Right kidney (tissue), 1 donor: ENCODE data around the gene CACNA1C.

Source experiments
- DNase-seq: peaks from one replicate; pipeline ENCODE4 v3.0.0-alpha.2; 2016

CACNA1C gene

DNA sequence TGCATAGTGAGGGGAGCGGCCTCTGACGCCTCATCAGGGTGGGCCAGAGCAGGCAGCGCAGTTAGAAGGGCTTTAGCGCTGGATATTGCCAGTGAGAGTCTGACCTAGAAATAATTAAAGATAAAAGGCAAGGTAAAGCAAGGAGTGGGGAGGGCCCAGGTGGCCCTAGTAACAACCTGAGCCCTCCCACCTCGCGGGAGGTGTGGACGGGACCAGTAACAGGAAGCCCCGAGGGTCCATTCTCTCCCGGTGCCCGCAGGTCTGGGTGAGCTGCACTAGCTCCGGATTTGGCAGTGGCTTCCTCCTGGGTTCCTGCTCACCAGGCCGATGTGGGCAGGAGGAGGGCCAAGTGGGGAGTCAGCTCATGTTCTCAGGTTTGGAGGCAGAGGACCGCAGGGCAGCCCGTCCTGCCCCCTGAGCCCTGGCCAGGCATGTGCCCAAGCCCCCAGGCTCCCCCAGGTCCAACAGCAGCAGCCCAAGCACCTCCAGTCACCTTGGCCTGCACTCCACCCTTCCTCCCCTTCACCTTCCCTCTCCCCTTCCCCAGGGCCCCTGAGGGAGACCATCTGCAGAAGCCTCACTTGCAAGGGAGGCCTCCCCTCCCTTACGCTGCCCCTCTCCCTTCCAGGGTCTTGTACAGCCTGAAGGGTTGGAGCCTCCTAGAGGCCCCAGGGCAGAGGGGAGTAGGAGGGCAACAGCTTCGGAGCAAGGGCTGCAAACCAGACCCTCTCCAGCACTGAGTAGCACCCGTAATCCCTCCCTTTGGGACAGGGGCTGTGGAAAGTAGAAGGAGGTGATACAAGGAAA, 597.7 kb downstream of the CACNA1C start:
- DNase-seq, result no peak

DNA sequence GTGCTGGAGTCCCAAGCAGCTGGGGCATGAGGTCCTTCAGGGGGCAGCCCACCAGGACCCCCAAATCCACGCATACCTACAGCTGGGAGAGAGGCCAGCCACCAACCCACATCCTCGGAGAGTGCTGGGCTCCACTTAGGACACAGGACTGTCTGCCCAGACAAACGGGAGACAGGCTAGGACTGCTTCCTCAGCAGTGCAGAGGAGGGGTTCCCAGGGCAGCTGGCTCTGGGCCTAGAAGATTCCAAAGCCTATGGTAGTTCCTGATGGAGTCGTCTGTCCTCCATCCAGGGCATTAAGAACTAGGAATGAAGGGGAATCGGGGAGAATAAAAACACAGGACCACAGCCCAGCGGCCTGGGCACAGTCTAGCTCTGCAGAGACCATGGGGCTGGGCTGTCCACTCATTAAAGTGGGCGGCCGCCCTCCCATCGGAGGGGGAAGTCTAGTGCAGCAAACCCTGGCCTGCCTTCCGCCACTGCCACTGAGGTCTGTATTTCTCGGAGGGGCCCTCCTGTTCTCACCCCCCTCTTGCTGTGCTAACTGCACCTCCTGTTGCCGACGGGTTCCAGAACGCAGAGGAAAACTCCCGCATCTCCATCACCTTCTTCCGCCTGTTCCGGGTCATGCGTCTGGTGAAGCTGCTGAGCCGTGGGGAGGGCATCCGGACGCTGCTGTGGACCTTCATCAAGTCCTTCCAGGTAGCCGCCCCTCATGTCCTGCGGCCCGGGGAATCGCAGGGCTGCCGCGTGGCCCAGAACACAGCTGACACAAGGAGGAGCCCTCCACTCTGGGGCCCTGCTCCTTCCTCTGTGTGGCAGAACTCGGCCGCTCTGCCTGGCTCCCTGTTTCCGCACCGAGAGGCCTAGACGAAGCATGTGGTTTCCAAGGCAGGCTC, 598.5 kb downstream of the CACNA1C start:
- DNase-seq, result no peak

DNA sequence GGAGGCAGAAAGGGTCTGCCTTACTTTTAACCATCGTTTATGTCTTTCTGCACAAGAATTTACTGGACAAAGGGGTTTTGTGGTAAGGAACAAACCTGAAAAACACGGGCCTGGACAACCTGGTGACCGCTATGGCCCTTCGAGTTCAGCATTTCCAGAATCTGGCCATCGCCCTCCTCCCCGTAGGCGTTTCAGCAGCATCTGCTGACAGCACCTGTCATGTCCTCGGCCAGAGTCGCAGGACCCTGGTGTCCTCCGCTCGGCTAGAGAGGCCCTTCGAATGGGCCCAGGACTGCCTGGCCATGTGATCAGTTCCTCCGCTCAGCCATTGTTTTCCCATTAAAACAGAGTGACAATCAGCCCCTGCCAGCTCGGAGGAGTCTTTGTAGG, 599.2 kb downstream of the CACNA1C start:
- DNase-seq, result no peak

DNA sequence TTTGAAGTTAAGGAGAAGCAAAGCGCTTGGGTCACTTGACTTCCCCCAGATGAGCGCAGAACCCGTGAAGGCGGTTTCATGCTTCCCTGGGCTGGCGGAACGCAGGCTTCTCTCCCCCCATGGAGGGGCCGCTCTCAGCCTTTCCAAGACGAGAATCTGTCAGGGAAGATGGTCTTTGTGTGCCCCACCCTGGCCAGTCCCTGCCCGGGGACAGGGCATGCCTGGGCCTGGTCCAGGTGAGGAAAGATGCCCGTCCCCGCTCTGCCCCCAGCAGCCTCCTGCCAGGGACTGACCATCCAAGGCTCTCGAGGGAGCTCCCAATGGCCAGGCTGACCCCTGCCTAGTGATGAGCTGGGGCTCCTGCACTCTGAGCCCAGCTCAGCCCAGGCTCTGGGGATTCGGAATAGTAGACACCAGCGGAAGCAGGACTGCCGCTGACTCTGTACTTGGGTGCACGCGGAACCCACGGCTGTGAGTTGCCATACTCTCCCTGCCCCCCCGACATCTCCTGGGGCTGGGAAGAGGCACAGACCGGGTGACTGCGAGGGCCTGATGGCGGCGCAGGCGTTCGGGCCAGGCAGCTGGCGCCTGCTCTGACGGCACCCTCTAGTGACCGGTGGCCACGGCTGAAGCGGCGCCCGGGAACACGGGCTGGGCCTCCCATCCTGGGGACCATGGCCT, 599.8 kb downstream of the CACNA1C start:
- no peak for DNase-seq

DNA sequence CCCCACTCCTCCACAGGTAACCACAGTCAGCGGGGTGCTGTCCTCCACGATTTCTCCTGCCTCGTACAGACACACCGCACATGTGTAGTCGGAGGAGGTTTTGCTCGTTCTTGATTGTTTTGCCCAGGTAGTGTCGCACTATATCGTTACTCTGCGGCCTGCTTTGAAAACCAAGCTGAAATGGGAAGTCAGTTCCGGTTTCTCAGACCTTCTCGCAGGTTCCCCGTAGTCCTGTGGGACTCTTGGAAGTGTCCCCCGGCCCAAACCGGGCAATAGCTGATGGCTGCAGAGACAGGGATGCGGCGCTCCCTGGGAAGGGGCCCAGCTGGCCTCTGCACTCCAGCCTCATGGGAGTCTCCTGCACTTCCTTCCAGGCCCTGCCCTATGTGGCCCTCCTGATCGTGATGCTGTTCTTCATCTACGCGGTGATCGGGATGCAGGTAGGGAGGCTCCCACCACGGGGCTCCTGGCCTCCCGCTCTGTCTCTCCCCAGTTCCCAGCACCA, 600.7 kb downstream of the CACNA1C start:
- no peak for DNase-seq

DNA sequence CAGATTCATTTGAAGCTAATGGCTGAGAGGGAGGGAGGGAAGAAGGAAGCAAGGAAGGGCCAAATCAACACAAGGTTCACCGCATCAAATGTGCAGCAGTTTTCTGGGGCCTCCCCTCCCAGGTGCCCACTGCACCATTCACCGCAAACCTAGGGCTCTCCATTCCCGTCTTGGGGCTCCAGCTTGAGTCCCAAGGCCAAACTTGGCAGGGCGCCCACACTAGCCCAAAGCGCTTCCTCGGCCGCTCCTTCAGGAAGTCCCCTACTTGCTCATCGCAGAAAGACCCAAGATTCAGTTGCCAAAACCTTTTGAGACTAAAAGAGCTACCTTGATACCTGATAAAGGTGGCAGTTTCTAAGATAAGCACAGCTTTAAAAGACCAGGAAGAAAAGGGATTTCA, 601.5 kb downstream of the CACNA1C start:
- no peak for DNase-seq

DNA sequence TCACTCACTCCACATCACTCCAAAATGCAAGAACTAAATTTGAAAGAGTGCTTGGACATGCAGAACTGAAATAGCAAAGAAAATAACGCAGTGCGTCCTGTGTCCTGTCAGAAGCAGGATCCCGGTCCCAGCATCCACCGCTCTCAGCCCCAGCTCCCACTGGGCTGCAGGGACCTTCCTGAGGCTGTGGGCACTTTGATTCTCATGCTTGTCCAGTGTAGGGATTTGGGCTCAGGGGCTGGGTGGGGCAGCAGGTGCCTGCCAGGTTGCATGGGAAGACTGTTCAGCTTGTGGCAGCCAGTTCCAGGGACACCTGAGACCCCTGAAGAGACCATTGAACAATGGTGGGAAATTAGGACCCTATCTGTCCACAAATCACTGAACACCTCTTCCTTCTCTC, 602.0 kb downstream of the CACNA1C start:
- no peak for DNase-seq

DNA sequence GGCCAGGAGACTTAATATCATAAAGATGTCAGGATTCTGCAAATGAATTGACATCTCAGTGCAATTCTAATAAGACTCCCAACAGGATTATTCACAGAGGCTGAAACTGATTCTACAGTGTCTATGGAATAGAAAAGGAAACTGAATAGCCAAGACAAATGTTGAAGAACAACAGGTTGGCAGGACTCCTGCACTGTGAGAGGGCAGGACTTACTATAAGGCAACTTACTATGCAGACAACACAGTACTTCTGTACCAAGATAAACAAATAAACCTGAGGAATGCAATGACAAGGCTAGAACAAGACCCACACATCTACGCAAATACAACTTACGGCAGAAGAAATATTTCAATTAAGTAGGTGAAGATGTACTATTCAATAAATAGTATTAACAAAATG, 609.7 kb downstream of the CACNA1C start:
- DNase-seq, result no peak

DNA sequence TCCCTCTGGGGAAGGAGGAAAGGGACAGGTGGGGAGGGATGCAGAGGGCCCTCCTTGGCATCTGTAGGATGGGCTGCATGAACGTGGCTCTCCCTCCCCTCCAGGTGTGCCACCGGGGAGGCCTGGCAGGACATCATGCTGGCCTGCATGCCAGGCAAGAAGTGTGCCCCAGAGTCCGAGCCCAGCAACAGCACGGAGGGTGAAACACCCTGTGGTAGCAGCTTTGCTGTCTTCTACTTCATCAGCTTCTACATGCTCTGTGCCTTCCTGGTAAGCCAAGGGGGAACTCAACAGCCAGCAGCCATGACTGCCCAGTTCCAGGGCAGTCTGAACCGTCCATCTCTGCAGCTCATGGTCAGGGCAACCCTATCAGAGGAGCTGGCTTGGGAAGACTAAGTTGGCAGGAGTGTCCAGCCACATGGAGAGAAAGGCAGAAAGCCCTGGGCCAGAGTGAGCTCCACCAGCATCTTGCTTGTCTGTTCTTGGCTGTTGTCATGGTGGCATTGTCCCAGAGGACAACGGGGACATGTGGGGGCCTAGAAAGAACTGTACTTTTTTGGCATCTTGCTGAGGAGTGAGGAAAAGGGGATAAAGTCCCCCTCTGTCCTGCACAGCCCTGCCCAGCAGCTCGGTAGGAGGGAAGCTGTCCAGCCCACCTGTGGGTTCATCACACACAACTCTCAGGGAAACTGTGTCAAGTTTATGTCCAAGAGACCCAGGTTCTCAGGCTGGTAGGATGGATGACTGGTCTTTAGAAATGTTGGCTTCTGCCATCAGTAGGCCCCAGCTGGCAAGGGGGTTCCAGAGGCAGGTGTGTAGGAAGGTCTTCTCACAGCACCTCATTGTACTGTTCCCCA, 612.2 kb downstream of the CACNA1C start:
- no peak for DNase-seq

DNA sequence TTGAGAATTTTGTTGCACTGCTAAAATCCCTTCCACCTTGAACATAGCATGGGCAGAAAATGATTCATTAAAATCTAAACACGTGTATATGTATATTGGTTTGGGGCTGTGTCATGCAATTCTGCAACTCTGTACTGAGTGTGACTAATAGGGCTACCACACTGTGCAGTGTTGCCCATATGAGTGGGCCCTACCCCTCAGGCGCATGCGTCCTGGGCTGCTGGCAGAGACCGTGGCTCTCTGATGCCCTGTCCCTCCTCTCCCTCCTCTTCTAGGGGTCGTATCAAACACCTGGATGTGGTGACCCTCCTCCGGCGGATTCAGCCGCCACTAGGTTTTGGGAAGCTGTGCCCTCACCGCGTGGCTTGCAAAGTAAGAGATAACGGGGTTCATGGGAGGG, 613.6 kb downstream of the CACNA1C start:
- no peak for DNase-seq

DNA sequence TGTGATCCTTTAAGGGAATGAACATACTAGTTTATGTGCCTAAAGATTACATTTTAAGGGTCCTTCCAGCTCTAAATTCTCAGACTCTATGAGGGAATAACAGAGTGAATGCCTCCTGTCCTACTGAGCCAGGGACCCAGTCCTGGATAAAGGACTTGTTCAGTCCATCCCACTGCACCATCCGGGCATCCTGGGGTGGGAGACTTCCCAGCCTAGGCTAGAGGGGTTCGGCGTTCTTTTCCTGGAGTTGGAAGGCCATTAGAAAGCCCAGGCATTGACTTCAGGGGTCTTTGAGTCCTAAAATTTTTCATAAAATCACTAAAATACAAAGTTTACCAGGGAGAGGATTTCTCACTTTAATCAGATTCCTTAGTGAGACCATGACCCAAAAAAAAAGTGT, 614.1 kb downstream of the CACNA1C start:
- no peak for DNase-seq

DNA sequence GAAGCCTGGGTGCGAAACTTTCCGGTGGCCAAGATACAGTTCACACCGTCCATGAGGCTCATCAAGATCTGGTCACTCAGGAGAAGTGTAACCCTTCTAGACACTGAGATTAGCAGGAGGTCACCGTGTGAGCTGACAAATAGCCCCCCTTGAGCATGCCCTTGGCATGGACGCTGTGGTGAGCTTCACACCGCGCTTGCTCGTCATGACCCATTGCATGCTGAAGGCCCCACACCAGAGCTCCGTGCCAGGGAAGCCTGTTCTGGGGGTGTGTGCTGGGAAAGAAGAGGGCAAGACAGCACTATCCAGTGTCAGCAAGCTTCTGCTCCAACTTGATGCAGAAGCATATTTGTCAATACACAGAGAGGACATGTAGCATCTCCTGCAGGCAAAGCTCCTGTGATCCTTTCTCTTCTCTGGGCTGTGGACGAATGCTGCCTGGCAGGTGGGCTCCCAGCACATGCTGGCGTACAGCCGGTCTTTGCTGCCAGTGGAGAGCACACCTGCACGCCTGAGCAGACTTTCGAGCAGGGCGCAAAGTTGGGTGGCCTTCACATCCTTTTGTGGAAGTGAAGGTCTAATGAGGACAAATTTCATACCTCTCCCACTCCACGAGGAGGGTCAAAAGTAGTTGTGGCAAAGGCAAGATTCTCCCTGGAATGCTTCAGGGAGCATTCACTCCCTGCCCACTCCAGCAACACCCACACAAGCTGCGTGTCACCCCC, 615.1 kb downstream of the CACNA1C start:
- DNase-seq, result no peak

DNA sequence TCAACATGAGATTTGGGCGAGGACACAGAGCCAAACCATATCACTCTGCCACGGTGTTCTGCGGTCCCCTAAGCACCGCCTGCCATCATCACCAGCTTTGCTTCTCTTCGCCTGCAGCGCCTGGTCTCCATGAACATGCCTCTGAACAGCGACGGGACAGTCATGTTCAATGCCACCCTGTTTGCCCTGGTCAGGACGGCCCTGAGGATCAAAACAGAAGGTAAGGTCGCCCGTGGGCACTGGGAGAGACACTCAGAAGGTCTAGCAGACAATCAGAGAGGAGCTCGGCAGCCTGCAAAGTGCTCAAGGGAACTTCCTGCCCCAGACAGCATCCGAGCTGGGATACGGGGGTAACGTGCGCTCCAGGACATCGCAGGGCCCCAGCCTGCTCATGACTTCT, 616.0 kb downstream of the CACNA1C start:
- DNase-seq, result no peak

DNA sequence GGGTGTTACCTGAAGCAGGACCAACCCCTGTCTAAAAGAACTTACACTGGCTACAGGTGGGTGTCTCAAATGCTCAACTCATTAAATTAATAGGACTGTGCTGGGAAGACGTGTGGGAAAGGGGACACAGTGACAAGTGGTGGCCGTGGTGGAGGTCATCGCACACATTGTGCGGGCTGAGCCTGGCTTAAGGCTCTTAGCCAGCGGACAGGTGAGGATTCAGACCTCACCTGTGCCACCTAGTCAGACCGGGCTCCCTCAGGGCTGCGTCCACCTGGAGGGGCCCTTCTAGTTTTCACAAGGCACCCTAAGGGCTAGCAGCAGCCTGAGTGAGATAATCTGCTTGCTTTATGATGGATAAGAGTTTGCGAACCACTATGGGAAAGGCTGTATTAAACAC, 616.8 kb downstream of the CACNA1C start:
- DNase-seq, result no peak

DNA sequence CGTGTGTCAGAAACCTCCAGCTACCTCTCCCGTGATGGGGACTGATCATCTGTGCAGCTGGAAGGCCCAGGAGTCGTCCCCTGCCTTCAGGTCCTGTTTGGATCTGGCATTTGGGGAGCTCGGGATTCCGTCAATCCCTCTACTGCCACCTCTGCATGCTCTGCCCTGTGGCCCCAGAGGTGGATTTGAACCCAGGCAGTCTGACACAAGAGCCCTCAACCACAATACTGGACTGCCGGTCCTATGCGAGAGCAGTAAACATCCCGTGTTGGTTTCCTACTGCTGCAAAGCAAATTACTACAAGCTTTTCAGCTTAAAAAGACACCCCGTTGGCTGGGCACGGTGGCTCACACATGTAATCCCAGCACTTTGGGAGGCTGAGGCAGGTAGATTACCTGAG, 620.1 kb downstream of the CACNA1C start:
- DNase-seq, result no peak

DNA sequence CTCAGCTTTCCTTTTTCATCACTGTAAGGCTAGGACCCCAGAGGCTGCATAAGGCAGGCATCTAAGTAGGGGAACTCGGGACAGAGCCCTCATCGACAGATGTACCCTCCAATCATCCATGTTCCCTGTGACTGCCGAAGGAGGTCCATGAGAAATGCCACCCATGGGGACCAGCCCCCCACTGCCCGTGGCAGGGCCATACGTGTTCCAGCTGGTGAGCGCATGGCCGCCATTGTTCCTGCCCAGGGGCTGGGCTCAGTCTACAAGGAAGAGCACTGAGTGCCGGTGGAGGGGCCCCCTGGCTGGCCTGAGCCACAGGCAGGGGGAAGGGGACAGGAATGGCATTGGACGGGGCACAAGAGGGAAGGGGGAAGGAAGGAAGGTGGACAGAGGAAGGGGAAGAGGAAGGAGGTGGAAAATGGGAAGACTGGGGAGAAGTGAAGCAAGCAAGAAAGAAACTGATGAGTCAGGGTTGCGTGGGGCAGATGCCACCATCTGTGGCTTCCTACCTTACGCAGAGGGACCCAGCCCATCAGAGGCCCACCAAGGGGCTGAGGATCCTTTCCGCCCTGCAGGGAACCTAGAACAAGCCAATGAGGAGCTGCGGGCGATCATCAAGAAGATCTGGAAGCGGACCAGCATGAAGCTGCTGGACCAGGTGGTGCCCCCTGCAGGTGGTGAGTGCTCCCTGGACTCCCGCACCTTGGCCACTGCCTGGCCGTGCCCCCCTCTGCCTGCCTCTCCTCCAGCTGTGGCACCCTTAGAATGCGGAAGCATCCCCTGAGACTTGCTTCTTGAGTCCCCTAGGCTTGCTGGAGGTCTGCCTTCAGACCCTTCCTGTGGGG, 621.4 kb downstream of the CACNA1C start:
- DNase-seq, result no peak

DNA sequence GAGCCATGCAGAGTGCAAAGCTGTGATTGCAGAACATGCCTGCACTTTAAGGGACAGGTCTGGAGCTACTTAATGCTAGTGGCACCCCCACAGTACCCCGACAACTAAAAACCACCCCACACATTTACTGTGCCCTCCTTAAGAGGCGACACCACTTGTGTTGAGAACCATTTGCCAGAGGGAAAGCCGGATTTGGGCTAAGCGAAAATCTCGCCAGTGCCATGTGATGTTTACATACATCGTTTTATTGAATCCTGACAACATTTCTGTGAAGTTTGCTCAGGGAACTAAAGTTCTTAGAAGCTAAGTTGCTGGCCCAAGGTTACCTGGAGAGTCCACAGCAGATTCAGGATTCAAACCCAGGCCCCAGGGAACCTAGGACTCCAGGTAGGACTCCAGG, 623.0 kb downstream of the CACNA1C start:
- no peak for DNase-seq

DNA sequence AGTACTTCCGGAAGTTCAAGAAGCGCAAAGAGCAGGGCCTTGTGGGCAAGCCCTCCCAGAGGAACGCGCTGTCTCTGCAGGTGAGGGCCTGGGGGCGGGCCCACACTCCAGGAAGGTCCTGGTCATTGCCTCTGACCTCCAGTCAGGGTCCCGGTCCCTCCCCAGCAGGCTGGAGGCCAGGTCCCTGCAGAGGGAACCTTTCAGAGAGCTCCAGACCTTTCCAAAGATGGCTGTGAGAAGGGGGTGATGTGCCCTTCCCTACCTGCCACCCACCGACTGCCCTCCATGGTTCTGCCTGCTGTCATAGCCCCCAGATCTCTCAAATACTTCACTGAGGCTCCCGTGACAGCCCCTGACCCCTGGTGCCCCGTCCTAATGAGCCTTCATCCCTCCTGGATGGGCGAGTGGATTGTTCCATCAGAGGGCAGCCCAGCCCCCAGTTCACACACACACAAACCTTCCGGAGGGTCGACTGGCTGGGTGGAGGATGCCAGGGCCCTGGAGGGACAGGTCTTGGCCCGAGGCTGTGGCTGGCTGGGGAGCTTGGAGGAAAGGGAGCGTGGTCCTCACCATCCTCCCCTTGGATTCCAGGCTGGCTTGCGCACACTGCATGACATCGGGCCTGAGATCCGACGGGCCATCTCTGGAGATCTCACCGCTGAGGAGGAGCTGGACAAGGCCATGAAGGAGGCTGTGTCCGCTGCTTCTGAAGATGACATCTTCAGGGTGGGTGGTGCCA, 624.5 kb downstream of the CACNA1C start:
- no peak for DNase-seq

DNA sequence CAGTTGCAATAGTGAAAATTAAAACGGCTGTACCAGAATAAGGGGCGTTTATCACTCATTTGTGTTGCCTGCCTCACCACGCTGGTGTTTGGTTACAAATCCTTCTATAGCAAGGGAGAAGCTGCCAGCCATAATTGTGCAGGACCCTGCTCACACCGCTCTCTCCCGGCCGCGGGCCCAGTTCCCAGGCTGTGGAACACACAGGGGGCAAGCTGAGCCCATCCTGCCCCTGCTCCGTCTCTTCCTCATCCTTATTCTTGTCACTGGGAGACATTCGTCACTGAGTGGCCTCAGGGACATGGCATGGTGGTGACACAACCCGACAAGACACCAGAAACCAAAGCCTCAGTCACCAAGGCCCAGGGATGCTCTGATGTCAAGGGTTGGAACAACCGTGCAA, 625.6 kb downstream of the CACNA1C start:
- DNase-seq, result no peak
